ENCODE results near the gene SHMT1.

SHMT1 gene

GRCh38 chr17:18314731-18315561 lies 48.4 kb downstream of the SHMT1 start, which contains the start of the genes SMCR8 and TOP3A:
TSS of gene SMCR8 (plus strand) at chr17:18315293. CDS start at chr17:18315790, 497 bp downstream.
TSS of gene TOP3A (minus strand) at chr17:18314994. CDS start at chr17:18314778, 216 bp downstream.
- H3K27ac ChIP-seq (ENCODE audit: extremely low read depth, low read depth, low read length), result peak within 1 kb of the TSS; percentile 93
- POLR2A ChIA-PET, result interaction anchor here (0.5 to 1.5 kb wide), 14 partner anchors 8 to 97 kb away, joined by 3 to 8 read pairs (median 3); partner anchors contain the start of genes MIEF2 and SHMT1
- H3K36me3 ChIP-seq (ENCODE audit: control insufficient read depth in 2 of 2, insufficient read depth in 1 of 2, low read length in 2 of 2), result peaks cover 24 to 74% of the 10 kb centered on the region in 2 experiments
- H3K4me3 ChIP-seq (ENCODE audit: low read depth, low read length), result peak within 1 kb of the TSS; percentile 85
- CTCF ChIA-PET, result interaction anchor here (0.9 to 1.1 kb wide), 3 partner anchors 48 to 666 kb away, joined by 3 read pairs; no protein-coding TSS in a partner anchor
- no peaks in the 10 kb centered on the region for H3K9me3 ChIP-seq (ENCODE audit: control insufficient read depth, insufficient read depth, low read depth, low read length)
- peaks cover 21% of the 10 kb centered on the region for H3K4me1 ChIP-seq (ENCODE audit: control insufficient read depth, insufficient read depth, low read length)
- TF ChIP-seq ZNF335 (tag by site-specific recombination; conservative IDR thresholded peaks at IDR 0.05) (peak; percentile 85), ZFHX2 (tag by site-specific recombination; conservative IDR thresholded peaks at IDR 0.05) (peak; percentile 74), ZNF266 (tag by site-specific recombination; IDR thresholded peaks at IDR 0.05; ENCODE audit: low read depth) (0 out of 2 replicates have a peak, but pooled peaks have one; percentile 34), ZNF704 (tag by site-specific recombination; IDR thresholded peaks at IDR 0.05) (0 out of 2 replicates have a peak, but pooled peaks have one; percentile 33), SP7 (tag by site-specific recombination; IDR thresholded peaks at IDR 0.05) (peak; percentile 56), OVOL3 (tag by site-specific recombination; IDR thresholded peaks at IDR 0.05) (0 out of 2 replicates have a peak, but pooled peaks have one; percentile 12), ZBTB49 (tag by site-specific recombination; IDR thresholded peaks at IDR 0.05; ENCODE audit: low read depth) (no peak), PRDM4 (tag by site-specific recombination; IDR thresholded peaks at IDR 0.05) (peak; percentile 82), ZNF324 (tag by site-specific recombination; IDR thresholded peaks at IDR 0.05) (peak; percentile 55; the same call in 1 of the 2 replicates), ZNF791 (tag by site-specific recombination; IDR thresholded peaks at IDR 0.05) (no peak), ZBTB1 (tag by site-specific recombination; IDR thresholded peaks at IDR 0.05) (0 out of 2 replicates have a peak, but pooled peaks have one; percentile 7), ZBTB7A (tag by site-specific recombination; IDR thresholded peaks at IDR 0.05; ENCODE audit: low read depth) (peak; percentile 52; the same call in 1 of the 2 replicates), HOXC10 (CRISPR knock-in tag; IDR thresholded peaks at IDR 0.05) (peak; percentile 92), KLF17 (tag by site-specific recombination; IDR thresholded peaks at IDR 0.05) (peak; percentile 60), ZNF16 (tag by site-specific recombination; IDR thresholded peaks at IDR 0.05; ENCODE audit: low read depth) (no peak), PATZ1 (tag by site-specific recombination; IDR thresholded peaks at IDR 0.05) (peak; percentile 94), ZNF501 (tag by site-specific recombination; IDR thresholded peaks at IDR 0.05) (peak; percentile 57), IKZF3 (tag by site-specific recombination; IDR thresholded peaks at IDR 0.05) (no peak), SP2 (tag by site-specific recombination; IDR thresholded peaks at IDR 0.05) (peak; percentile 99), ZNF311 (tag by site-specific recombination; IDR thresholded peaks at IDR 0.05; ENCODE audit: borderline replicate concordance) (no peak), KLF8 (tag by site-specific recombination; IDR thresholded peaks at IDR 0.05) (peak; percentile 88), ZBTB20 (tag by site-specific recombination; IDR thresholded peaks at IDR 0.05) (peak; percentile 76), ZNF600 (tag by site-specific recombination; IDR thresholded peaks at IDR 0.05) (peak; percentile 66), ZNF394 (tag by site-specific recombination; IDR thresholded peaks at IDR 0.05; ENCODE audit: borderline replicate concordance) (0 out of 2 replicates have a peak, but pooled peaks have one; percentile 33), ZNF292 (tag by site-specific recombination; IDR thresholded peaks at IDR 0.05; ENCODE audit: borderline replicate concordance, low read depth) (no peak), ZXDB (tag by site-specific recombination; IDR thresholded peaks at IDR 0.05) (peak; percentile 83), ZBTB6 (tag by site-specific recombination; IDR thresholded peaks at IDR 0.05) (peak; percentile 16; the same call in 1 of the 2 replicates)

All from HEK293 (cell line).